GM21717 (cell line): ENCODE measurements around the gene ZNF467.

ENCODE experiments used
- ATAC-seq: cut with Tn5 transposase; IDR thresholded peaks from one replicate; pipeline ENCODE4 v1.9.1; 2021; ENCODE audit warnings: mild to moderate bottlenecking, moderate library complexity; ENCODE audit not compliant: unreplicated experiment

ZNF467 gene

DNA sequence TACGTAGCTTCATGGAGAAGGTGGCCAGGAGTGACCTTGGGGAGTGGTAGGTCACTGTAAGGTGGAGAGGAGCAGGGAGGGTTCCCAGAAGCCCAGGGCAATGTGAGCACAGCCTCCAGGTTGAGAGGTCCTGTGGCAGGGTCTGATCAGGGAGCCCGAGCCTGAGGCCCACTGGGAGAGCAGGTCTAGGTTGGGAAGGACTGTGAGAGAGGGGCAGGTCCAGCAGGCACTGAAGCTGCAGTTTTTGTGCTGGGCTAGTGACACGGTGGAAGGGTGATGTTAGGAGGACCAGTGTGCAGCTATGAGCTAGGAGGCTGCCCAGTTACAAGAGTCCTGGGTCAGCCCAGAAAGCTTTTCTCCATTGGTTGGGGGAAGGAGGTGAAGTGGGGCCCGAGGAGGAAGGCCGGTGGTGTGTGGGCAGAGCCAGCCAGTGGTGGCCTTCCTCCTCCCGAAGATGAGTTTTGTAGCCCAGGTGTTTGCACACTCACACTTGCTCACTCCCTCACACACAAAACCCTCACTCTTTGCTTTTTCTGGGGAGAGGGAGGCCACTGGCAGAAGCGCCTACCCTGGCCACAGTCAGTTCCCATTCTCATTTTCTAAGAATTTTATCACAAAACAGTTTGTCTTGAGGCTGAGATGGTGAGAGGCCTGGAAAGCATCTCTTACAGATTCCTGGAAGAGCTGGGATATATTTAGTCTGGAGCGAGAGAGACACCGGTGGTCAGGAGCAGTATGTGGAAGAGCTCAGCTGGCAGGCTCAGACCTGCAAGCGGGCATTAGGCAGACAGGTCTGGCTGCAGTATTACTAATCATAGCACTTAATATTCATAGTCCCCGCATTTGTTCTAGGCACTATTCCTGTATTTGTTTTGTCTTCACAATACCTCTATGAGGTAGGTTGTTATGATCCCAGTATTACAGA is 57.1 kb downstream of the ZNF467 start:
- no peak for ATAC-seq

DNA sequence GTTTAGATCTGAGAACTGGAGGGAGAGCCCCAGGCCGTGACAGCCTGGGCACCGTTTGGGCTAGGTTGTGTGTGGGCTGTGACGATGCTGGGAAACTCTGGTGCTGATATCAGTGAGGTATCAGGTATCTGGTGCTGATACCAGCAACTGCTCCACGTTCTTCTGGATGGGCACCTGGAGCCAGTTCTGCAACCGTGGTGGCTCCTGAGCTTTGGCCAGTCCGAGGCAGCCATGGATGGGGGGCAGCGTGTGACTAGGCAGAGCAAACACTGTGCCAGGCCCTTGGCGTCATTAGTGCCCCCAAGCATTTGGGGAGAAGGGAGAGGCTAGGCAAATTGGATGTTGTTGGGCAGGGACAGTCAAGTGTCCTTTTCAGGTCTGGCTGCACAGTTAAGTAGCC is 57.9 kb downstream of the ZNF467 start:
- no peak for ATAC-seq

DNA sequence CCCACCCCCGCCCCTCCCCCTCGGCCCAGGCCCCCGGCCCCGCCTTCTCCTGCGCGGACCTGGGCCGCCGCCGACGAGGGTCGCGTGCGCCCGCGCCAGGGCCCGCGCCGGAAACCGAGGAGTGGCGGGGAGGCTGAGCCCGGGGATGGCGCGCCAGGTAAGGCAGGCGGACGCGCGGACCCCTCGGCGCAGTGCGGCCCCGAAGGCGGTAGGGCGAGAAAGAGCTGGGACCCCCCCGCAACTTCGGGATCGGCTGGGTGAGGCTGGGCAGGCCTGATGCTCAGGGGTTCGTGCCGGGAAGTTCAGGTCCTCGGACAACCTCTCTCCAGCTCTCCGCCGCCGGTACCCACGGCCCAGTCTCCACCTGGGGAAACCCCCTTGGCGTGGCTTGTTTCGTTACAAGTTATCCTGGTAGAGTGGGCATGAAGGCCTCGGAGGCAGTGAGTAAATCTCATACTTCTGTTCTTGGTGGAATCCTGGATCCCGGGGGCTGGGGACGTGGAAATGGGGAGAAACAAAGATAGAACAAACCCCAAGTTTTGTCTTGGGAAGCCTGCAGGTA is 58.4 kb downstream of the ZNF467 start:
- ATAC-seq: peak; percentile 24
